NCI-H1105 treated with DMSO at 0.1 percent for 48 hours (cell line): Measurements from ENCODE around the gene FARP1.

ENCODE experiments used
- DNase-seq: peaks from one replicate; lab custom pipeline; 2025; lab: John Stamatoyannopoulos, UW

Gene FARP1

DNA sequence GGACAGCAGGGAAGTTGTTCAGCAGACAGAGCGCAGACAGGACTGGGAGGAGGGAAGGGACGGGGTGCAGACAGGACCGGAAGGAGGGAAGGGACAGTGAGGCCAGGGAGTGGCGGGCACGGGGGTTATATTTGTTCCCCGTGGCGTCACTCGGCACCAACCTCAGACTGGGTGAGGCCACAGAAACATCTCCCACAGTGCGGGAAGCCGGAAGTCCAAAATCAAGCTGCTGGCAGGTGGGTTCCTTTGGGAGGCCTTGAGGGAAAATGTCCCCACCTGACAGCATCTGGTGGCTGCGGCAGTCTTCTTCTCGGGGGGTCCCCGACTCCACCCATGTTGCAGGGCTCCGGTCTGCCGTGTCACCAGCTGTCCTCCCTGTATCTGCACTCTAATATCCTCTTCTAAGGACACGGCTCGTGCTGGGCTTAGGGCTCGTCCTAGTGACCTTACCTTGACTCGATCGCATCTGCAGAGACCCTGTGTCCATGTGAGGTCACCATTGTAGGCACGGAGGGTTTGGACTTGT, 301.0 kb downstream of the FARP1 start:
- no peak for DNase-seq

DNA sequence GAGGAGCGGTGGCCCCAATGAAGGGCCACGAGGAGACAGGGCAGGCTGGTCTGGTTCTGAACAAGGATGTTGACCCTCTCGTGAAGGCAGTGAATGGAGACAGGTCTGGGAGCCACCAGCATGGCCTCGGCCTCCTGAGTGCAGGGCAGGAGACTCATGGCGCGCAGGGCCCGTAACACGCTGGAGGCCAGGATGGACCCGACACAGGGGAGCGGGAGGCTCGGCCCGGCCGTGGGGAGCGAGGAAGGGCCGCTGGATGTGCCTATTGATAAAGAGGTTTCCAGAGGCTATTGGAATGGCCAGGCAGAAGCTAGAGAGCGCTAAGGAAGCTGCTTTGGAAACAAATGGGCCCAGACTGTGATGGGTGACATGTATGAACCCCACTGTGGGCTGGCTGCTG, 301.5 kb downstream of the FARP1 start:
- no peak for DNase-seq

DNA sequence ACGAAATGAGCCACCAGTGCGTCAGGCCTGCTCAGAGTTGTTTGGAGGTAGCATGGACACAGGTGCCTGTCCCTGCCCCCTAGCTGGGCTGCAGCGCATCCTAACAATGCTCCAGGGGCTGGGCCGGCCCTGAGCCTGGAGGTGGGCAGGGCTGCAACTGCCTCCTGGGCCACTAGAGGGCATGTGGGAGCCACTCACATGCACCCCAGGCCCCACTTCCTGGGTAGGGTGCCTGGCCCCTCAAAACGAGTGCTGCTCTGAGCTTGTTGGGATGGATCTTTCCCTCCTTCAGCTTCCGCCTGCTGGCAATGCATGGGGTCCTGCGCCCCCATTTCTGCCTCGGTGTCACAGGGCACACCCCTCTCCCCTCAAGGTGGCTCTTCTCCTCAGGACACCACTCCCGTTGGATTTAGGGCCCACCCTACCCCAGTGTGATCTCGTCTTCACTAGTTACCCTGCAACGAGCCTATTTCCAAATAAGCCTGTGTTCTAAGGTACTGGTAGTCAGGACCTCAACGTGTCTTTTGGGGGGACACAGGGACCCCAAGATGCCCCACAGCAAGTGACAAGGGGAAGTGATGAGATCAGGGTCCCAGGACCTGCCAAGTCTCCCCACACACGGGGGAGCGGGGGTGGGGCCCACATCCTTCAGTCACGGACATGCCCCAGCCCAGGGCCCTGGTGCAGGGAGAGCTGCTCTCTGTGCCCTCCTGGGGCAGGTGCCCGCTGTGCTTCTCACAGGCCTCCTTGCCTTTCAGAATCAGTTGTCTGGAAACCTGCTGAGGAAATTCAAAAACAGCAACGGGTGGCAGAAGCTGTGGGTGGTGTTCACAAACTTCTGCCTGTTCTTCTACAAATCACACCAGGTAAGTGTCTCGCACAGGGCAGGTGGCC, 302.7 kb downstream of the FARP1 start:
- peak; percentile 21 for DNase-seq

GRCh38 chr13:98446234-98446621, 303.3 kb downstream of the FARP1 start:
- DNase-seq, result no peak

DNA sequence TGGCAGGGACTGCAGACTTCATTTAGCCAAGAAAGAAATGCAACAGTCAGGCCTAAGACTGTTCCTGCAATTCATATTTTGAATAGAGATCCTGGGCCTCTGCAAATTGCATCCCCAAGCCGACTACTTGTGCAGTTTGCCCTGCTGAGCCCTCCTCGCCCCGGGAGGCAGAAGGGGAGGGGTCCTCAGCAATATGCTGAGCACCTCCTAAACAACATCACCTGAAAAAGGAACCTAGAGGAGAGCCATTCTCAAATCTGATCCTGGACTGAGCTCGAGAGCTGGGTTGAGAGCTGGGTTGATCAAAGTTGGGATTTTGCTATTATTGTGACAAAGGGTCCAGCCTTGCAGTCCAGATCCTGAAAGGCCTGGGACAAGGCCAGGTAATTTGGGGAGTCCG, 304.2 kb downstream of the FARP1 start:
- DNase-seq, result no peak

GRCh38 chr13:98447881-98448641, 305.2 kb downstream of the FARP1 start:
- DNase-seq, result no peak

DNA sequence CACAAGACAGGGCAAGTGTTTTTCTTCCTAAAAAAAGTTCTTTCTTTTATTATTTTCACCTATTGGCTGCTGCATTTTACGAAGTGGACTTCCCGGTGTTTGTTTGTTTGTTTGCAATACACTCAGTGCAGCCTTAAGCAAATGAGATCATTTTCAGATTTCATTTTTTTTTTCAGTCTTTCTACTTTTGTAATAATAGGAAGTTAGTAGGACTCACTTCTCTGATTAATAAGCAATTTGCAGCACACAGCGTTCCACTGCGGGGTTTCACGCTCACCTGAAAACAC, 305.7 kb downstream of the FARP1 start:
- no peak for DNase-seq

DNA sequence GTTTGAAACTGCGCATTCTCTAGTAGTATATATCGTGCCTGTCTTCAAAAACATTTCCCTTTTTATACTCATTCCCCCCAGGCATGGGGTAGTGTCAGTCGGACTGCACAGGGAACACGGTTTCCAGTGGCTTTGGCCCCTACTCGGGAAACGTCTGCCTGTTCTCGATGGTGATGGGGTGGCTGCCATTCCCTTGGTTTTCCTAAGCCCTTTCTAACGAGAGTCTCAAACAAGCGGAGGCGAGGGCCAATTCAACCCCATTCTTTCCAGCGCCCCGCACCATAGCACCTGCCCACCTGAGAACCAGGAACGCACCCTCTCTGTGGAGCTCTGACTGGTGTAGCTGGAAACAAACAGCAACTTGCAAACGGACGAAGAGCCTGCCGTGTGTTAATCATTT, 306.4 kb downstream of the FARP1 start:
- no peak for DNase-seq

GRCh38 chr13:98450026-98450425, 307.1 kb downstream of the FARP1 start:
- DNase-seq, result no peak

- DNase-seq, result no peak
Observed at GRCh38 chr13:98450539-98451111, 307.7 kb downstream of the FARP1 start.

DNA sequence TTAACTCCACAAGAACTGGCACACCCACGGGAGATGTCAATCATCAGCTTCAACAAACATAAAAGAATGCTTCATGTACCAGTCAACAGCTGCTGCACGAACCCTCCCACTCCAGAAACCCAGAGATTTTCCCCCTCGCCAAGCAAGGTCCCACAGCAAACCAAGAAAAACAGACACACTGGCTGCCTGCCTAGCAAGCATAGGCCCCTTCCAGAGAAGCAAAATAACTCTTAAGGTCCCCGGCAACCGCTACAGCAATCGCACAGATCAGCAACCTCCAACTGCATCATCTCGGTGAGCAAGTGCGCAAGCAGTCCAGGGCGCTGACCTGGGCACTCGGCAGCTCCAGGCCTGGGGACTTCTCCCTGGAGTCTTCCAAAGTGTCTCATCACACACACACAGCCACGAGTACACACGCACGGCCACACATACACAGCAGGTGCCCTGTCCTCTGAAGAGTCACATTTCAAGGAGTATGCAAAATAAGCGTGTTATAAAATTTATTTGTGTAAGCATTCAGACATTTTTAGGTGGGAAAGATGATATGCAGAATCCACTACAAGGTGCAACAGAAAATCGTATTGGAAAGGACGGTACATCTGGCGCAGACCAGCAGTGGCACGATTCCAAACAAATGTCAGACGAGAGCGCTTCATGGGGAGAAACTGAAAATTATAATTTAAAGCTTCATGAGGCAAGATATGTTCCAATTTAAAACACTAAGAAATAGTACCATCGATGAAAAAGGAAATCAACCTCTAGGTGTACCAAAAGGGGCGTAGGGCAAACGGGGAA, 309.0 kb downstream of the FARP1 start:
- DNase-seq, result no peak

DNA sequence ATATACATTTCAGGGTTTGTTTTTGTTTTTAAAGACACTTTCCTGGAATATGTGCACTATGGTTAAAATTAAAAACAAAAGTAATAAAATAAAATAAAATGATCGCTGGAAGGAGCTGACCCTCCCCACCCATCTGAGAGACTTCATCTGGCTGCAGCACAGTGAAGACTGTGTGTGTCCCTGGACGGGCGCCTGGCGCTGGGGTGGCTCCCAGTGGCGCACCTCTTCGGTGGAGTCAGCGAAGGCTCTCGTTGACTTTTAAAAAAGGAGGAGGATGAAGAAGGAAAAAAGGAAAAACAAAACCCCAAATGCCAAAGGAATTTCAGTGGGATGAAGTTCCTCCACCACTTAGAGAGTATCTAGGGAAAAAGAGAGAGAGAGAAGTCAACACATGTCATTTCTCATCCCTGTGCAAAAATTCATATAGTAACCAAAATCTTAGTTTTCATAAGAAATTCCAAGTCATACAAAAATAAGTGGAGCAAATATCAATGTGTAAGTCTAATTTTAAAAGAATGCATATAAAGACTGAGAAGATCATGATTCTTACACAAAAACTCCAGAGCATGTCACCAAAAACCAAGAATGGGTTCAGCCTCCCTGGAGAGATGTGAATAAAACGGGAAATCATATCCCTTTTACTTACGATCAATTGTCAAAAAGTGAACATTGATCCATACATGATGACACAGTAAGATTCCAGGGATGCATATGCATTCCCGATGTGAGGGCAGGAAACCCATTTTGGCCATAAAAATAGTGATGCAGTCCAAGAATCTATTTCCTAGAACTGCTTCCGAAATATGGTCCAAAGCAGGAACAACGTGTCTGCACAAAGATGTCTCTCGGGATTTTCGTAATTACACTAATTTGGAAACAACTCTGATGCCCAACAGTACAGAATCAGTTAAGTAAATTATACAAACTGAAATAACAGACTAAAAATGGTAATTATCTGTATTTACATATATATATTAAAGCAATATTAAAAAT, 310.3 kb downstream of the FARP1 start:
- DNase-seq, result no peak

DNA sequence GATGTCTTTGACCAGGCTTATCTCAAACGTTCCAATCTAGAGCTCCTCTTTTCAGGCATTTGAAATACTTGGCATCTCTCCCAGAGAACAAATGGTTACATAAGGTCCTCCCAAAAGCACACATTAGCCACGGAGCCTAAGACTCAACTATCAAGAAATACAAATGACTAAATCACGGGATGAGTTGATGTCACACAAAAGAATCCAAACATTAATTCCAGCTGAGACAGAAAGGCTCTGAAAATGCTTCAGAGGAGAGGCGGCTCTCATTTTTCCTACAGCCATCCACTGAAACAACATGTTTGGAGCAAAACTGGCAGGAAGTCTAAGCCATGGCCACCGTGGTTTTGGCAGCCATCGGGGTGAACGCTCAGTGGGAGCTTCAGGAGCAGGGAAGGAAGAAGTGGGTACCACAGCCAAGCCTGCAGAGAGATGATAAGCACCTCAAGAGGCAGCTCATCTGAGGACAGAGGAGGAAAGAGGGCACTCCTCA, 311.5 kb downstream of the FARP1 start:
- peak; percentile 54 for DNase-seq

- no peak for DNase-seq
Observed at GRCh38 chr13:98456413-98456845, 313.5 kb downstream of the FARP1 start.

DNA sequence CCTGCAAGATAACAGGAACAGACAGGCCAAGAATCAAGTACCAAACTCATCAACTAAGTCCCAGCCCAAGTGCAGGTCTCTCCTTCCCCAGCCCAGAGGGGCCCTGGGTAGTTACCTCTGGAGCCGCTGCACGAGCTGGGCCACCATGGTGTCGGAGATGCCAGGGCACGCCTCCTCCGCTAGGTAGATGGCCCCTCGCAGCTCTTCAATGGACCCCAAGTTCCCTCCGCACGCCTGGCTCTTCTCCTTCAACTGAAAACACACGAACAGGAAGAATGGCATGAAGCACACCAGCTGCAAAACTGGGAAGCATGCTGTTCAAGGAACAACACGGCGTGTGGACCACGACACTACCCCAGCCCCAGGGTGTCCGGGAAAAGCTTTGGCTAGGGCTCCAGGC, 314.2 kb downstream of the FARP1 start:
- DNase-seq, result no peak

GRCh38 chr13:98458431-98458830, 315.5 kb downstream of the FARP1 start:
- DNase-seq, result no peak

DNA sequence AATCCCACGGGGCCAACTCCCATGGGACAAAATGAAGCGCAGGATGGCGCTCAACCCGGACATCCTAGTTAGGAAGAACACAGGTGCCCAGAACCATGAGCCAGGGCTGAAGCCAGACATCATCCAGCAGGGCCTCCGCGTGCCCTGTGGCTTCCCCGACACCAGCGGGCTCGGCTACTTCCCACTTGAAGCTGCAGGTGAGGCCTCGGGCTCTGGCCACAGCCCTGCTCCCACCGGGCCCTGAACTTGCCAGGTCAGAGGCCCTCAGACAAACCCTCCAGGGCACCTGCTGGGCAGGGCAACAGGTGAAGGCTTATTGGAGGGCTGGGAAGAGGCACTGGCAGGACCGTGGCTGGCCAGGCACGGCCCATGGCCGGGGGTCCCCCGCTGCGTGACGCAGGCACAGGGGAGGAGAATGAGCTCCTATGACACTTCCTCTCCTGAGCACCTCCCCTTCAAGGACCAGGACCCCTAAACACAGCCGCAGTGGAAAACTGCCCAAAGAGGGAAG, 316.3 kb downstream of the FARP1 start:
- DNase-seq, result no peak

GRCh38 chr13:98459721-98460370, 317.0 kb downstream of the FARP1 start:
- no peak for DNase-seq

DNA sequence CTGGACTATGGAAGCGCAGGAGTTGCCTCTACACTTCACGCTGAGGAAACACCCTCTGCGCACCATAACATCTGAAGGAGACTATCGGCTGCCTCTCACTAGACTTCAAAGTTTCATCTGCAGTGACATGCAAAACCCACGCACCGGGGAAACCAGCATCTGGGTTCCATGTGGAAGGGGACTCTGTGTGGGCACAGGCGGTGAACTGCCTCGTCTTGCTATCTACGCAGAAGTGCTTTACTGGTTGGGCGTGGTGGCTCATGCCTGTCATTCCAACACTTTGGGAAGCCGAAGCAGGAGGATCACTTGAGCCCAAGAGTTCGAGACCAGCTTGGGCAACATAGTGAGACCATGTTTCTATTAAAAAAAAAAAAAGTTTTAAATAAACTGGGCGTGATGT, 317.6 kb downstream of the FARP1 start:
- no peak for DNase-seq
